ENCODE measurements around the gene GNAZ.
"Not testable (repeated sequence)": the region's sequence is repeated elsewhere in the genome, so short reads cannot be mapped to it uniquely, and the experiment has no call there.

DNA sequence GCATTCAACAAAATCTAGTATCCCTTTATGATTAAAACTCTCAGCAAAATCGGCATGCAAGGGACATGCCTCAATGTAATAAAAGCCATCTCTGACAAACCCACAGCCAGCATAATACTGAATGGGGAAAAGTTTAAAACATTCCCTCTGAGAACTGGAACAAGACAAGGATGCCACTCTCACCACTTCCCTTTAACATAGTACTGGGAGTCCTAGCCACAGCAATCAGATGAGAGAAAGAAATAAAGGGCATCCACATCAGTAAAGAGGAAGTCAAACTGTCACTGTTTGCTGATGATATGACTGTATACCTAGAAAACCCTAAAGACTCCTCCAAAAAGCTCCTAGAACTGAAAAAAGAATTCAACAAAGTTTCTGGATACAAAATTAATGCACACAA is 19.8 kb upstream of the GNAZ start:
- TF ChIP-seq POLR2A (IDR thresholded peaks at IDR 0.05), result not testable (repeated sequence)
- TF ChIP-seq, protein P1, sequence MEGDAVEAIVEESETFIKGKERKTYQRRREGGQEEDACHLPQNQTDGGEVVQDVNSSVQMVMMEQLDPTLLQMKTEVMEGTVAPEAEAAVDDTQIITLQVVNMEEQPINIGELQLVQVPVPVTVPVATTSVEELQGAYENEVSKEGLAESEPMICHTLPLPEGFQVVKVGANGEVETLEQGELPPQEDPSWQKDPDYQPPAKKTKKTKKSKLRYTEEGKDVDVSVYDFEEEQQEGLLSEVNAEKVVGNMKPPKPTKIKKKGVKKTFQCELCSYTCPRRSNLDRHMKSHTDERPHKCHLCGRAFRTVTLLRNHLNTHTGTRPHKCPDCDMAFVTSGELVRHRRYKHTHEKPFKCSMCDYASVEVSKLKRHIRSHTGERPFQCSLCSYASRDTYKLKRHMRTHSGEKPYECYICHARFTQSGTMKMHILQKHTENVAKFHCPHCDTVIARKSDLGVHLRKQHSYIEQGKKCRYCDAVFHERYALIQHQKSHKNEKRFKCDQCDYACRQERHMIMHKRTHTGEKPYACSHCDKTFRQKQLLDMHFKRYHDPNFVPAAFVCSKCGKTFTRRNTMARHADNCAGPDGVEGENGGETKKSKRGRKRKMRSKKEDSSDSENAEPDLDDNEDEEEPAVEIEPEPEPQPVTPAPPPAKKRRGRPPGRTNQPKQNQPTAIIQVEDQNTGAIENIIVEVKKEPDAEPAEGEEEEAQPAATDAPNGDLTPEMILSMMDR (IDR thresholded peaks at IDR 0.05), result not testable (repeated sequence)
